Brain microvascular endothelial cell (primary cell): ENCODE results near the gene ADAMTSL5.
A peak's percentile ranks its signal among the peaks of the same experiment; 100 is the strongest.

Experiments used
- DNase-seq: peaks from one replicate; pipeline ENCODE4 v3.0.0-alpha.2; 2020
- H3K27ac ChIP-seq: fragments of 250-450 bp; sonication (Bioruptor Pico); 2 replicates; pipeline ENCODE4 v1.5.1; 2020; ENCODE audit warnings: mild to moderate bottlenecking, moderate library complexity
- H3K27me3 ChIP-seq: fragments of 250-450 bp; sonication (Bioruptor Pico); replicated peaks from 2 replicates; pipeline ENCODE4 v1.5.1; 2020; ENCODE audit warnings: mild to moderate bottlenecking
- H3K36me3 ChIP-seq: fragments of 250-450 bp; sonication (Bioruptor Pico); replicated peaks from 2 replicates; pipeline ENCODE4 v1.5.1; 2020; ENCODE audit warnings: mild to moderate bottlenecking
- H3K4me3 ChIP-seq: 2 replicates; pipeline ENCODE4 v1.5.1; 2011; ENCODE audit warnings: low read depth, mild to moderate bottlenecking, control low read depth, low read length, moderate library complexity
- in situ Hi-C: cut with HindIII; loops from 2 replicates; pipeline ENCODE4 v1.10.0; 2017; ENCODE audit warnings: low sequenced_read_pairs, low pct_ligation_motif_present
- TF ChIP-seq, protein P1 (sequence below): IDR thresholded peaks from 2 replicates; pipeline ENCODE4 v1.5.1; 2011; ENCODE audit warnings: low read depth, mild to moderate bottlenecking, moderate library complexity, low read length, control low read depth, inconsistent platforms; ENCODE audit errors: missing control alignments

The ADAMTSL5 gene

DNA sequence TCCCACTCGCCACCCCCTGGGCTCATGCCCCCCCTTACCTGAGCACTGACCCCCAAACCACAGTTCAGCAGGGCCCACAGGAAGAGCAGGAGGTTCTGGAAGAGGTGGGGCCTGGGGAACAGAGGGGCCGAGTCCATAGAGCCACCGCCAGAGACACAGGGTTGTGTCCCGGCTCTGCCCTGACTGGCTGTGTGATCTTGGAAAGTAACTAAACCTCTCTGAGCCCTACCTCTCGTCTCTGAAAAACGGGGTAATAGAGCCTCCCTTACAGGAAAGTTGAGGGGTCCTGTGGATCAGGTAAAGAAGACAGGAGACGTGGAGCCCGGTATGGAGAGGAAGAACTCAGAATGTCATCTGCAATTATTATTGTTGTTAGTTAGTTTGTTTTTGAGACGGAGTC is 2.0 kb downstream of the ADAMTSL5 start:
- TF ChIP-seq, protein P1, sequence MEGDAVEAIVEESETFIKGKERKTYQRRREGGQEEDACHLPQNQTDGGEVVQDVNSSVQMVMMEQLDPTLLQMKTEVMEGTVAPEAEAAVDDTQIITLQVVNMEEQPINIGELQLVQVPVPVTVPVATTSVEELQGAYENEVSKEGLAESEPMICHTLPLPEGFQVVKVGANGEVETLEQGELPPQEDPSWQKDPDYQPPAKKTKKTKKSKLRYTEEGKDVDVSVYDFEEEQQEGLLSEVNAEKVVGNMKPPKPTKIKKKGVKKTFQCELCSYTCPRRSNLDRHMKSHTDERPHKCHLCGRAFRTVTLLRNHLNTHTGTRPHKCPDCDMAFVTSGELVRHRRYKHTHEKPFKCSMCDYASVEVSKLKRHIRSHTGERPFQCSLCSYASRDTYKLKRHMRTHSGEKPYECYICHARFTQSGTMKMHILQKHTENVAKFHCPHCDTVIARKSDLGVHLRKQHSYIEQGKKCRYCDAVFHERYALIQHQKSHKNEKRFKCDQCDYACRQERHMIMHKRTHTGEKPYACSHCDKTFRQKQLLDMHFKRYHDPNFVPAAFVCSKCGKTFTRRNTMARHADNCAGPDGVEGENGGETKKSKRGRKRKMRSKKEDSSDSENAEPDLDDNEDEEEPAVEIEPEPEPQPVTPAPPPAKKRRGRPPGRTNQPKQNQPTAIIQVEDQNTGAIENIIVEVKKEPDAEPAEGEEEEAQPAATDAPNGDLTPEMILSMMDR: no peak
- in situ Hi-C loops: no loop called here
- Histone ChIP-seq H3K4me3 (no peak overlapping the region), H3K27me3 (no peaks in the 10 kb centered on the region), H3K27ac (no peak overlapping the region), H3K36me3 (no peaks in the 10 kb centered on the region)
- DNase-seq: no peak

GRCh38 chr19:1510442-1510806 is 2.4 kb downstream of the ADAMTSL5 start:
- Histone ChIP-seq H3K36me3 (no peaks in the 10 kb centered on the region), H3K27me3 (no peaks in the 10 kb centered on the region), H3K27ac (no peak overlapping the region), H3K4me3 (no peak overlapping the region)
- TF ChIP-seq, protein P1: no peak
- in situ Hi-C loops: no loop called here
- DNase-seq: no peak

DNA sequence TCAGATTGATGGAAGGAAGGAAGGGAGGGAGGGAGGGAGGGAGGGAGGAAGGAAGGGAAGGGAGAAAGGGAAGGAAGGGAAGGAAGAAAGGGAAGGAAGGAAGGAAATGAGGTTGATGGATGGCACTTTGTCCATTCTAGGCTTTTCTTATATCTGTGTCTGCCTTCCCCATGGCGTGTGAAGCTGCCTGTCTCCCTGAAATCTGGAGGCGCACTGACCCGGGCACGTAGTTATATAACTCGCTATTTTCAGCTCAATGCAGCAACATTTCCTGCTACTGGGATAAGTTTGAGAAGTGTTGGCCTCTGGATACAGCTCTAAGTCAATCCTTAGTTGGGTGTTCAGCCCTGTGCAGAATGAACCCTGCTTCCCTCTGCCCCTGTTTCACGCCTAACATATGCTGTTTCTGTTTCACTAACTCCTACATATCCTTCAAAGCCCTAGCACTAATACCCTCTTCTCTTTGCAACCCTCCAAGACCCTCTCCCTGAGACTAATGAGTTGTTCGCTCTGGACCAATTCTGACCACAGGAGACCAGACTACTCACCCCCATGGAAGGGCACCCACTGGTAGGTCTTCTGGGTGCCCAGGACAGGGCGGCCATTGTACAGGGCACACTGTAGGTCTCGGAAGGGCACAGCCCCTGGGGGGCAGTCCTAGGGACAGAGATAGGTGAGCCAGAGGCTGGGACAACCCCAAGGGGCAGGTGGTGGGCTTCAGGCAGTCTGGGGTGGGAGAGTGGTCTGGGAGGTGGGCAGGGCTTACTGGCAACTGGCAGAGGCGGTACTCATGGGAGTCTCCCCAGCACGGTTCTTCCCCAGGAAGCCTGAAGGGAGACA is 3.0 kb downstream of the ADAMTSL5 start:
- DNase-seq: no peak
- Histone ChIP-seq H3K36me3 (no peaks in the 10 kb centered on the region), H3K4me3 (no peak overlapping the region), H3K27me3 (no peaks in the 10 kb centered on the region), H3K27ac (no peak overlapping the region)
- TF ChIP-seq, protein P1: no peak
- in situ Hi-C loops: no loop called here

DNA sequence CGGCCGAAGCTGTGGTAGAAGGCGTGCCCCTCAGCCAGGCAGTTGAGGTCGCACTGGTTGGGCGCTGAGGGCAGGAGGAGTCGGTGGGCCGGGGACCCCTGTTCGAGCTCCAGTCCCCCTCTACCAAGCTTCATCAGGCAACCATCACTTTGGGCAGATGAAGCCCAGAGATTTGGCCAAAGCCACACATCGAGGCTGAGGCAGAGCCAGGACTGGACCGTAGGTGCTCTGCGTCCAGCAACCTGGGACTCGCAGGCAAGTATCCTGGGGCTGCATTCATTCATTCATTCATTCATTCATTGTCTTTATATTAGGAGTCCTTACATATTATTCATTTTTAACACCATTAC is 4.3 kb downstream of the ADAMTSL5 start:
- Histone ChIP-seq H3K36me3 (no peaks in the 10 kb centered on the region), H3K27ac (no peak overlapping the region), H3K27me3 (peaks cover 9% of the 10 kb centered on the region), H3K4me3 (peak overlapping the region; percentile 20)
- DNase-seq: no peak
- TF ChIP-seq, protein P1: no peak
- in situ Hi-C loops: no loop called here

- TF ChIP-seq, protein P1: no peak
- DNase-seq: peak; percentile 95
- in situ Hi-C loops: no loop called here
- Histone ChIP-seq H3K27ac (peak overlapping the region; percentile 84), H3K4me3 (peak overlapping the region; percentile 59), H3K36me3 (no peaks in the 10 kb centered on the region), H3K27me3 (peaks cover 15% of the 10 kb centered on the region)
Observed at GRCh38 chr19:1507763-1508506, 4.9 kb downstream of the ADAMTSL5 start.
